Vein endothelial cell (primary cell): Measurements from ENCODE around the gene VWA8. TPM values are rescaled to one million over a fixed set of nuclear protein-coding genes. Genes with fewer than 3 reads are reported as not detected.

Experiments
- small RNA-seq: library from RNA; depleted of rRNA; stranded (forward); fragments of <200 nt; gene quantifications from one replicate; pipeline ENCODE3, GENCODE V24; 2012
- total RNA-seq: library from RNA; depleted of rRNA; stranded (reverse); fragments of >200 nt; gene quantifications from 2 replicates; pipeline ENCODE4 v1.2.3, GENCODE V29; 2012

VWA8 gene
- total RNA-seq = 10.8 and 16.5 TPM in 2 replicates

DNA sequence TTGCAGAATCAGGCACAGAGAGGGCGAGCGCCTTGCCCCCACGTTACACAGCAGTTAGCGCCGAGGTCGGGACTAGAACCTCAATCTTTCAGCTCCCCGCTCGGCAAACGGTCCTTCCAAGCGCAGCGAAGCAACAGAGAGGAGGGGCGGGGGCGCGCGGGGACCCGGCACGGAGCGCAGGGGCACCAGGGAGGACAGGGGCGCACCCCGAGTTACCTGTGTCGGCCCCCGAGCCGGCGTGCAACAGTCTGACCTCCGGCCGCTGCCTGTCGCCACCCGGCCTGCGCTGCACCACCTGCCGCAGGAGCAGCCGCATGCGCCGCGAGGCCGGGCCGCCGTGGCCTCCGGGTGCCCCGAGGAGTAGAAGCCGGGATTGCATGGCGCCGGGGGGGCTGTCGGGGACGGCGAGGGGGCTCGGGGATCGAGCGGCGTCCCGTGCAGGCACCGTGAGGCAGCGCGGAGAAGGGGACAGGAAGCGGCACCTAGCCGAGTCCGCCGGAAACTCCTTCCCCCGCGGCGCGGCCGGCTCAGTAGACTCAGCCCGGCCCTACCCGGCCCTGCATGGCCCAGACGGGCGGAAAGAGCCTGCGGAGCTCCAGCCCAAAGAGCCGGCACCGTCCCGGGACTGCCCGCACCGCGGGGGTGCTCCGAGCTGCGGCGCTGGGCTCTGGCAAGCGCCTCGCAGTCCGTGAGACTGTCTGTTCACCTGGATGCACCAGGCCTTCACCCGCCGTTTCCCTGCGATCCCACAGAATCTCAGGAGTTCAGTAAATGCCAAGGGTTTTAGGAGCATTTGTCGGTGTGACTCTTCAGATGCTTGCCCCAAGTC, at the start of gene VWA8:
VWA8 (minus strand) TSS at position 473 of the 829 bp plus-strand sequence; CDS start at position 379, 94 bp downstream.

Small RNA genes lying within 50 kb of the gene (small RNA-seq; reads per million reads assigned to genes)
- not detected for gene RN7SL515P
- not detected for gene RNU6-74P
- gene RPS28P8 = not detected

Other genes with a start within 250 kb of the VWA8 start
- gene DGKH, start 87.5 kb upstream of the VWA8 start, total RNA-seq = 20.9 and 27.2 TPM in 2 replicates